GM12878 (cell line): ENCODE data around the gene SLC6A20. TPM values are rescaled to one million over a fixed set of nuclear protein-coding genes. Genes with fewer than 3 reads are reported as not detected.
A peak's percentile ranks its signal among the peaks of the same experiment; 100 is the strongest.

Experiments used
- ATAC-seq: fragments of 200-7000 bp; cut with Tn5 transposase; 3 replicates; pipeline ENCODE4 v1.9.1; 2020; ENCODE audit warnings: mild to moderate bottlenecking, moderate library complexity
- BruUV-seq: library from RNA; stranded (reverse); fragments of 400-500 nt; replicated peaks from 2 replicates; lab custom pipeline; 2021; lab: Mats Ljungman, UMichigan
- CTCF ChIA-PET: fragments of 300-600 bp; sonication (Branson Sonifier 250); formaldehyde crosslinking; extraction: SDS; loops from one replicate; lab custom pipeline; 2021; ENCODE audit warnings: inconsistent platforms; lab: Yijun Ruan, JAX
- POLR2A ChIA-PET: fragments of 350-600 bp; formaldehyde crosslinking; extraction: SDS; loops from one replicate; lab custom pipeline; 2021; ENCODE audit warnings: inconsistent platforms; lab: Charles Lee
- RAD21 ChIA-PET: fragments of 300-600 bp; sonication (Branson Sonifier 250); formaldehyde crosslinking; loops from one replicate; lab custom pipeline; 2023; ENCODE audit warnings: antibody characterized with exemption; ENCODE audit not compliant: unreplicated experiment; lab: Charles Lee
- SMC1A ChIA-PET: fragments of 300-600 bp; sonication (Branson Sonifier 250); formaldehyde crosslinking; loops from one replicate; lab custom pipeline; 2023; ENCODE audit not compliant: unreplicated experiment, uncharacterized antibody; lab: Charles Lee
- DNase-seq: peaks from one replicate; pipeline ENCODE4 v3.0.0-alpha.2; 2011; ENCODE audit warnings: low read depth, low spot score
- FAIRE-seq: peaks from 3 replicates; lab custom pipeline; 2011; peaks lifted over from hg19 to GRCh38; lab: Jason Lieb, UNC
- H2AFZ ChIP-seq: 2 replicates; pipeline ENCODE4 v1.6.0; 2011; ENCODE audit warnings: low read depth, low read length, control low read depth; ENCODE audit not compliant: control insufficient read depth
- H3K27ac ChIP-seq: 2 replicates; pipeline ENCODE4 v1.5.1; 2011; ENCODE audit warnings: control low read depth; ENCODE audit not compliant: control insufficient read depth, insufficient read depth
- H3K27me3 ChIP-seq, 2 experiments: replicated peaks in 1 of 2; 2 replicates each; pipeline versions ENCODE4 v1.6.0 to v1.6.1; 2011; ENCODE audit warnings: low read length in 1 of 2; ENCODE audit not compliant: control insufficient read depth in 2 of 2, insufficient read depth in 2 of 2
- H3K36me3 ChIP-seq, 2 experiments: 2 replicates each; pipeline ENCODE4 v1.5.1; 2011; ENCODE audit warnings: low read length in 1 of 2; ENCODE audit not compliant: control insufficient read depth in 2 of 2, insufficient read depth in 2 of 2
- H3K4me1 ChIP-seq: 2 replicates; pipeline ENCODE4 v1.6.1; 2011; ENCODE audit warnings: mild to moderate bottlenecking, low read length, moderate library complexity, mixed read lengths; ENCODE audit not compliant: control insufficient read depth, insufficient read depth
- H3K4me2 ChIP-seq: 2 replicates; pipeline ENCODE4 v1.6.0; 2011; ENCODE audit warnings: control low read depth; ENCODE audit not compliant: control insufficient read depth, insufficient read depth
- H3K4me3 ChIP-seq: fragments of 200-600 bp; sonication (generic); 2 replicates; pipeline ENCODE4 v1.5.1; 2016
- H3K79me2 ChIP-seq: 2 replicates; pipeline ENCODE4 v1.6.0; 2011; ENCODE audit warnings: low read length; ENCODE audit not compliant: control insufficient read depth, insufficient read depth
- H3K9ac ChIP-seq: 2 replicates; pipeline ENCODE4 v1.8.0; 2011; ENCODE audit warnings: low read length, control low read depth, mixed read lengths; ENCODE audit not compliant: control insufficient read depth, insufficient read depth
- H3K9me3 ChIP-seq: replicated peaks from 3 replicates; pipeline ENCODE4 v1.5.1; 2011; ENCODE audit warnings: mild to moderate bottlenecking, low read length; ENCODE audit not compliant: control insufficient read depth, insufficient read depth
- H4K20me1 ChIP-seq: 2 replicates; pipeline ENCODE4 v1.6.0; 2011; ENCODE audit not compliant: control insufficient read depth, insufficient read depth
- BHLHE40 ChIP-seq, 2 experiments: fragments of 450-650 bp in 1 of 2; IDR thresholded peaks; 2 replicates each; pipeline ENCODE4 v1.6.1; 2011 to 2017; ENCODE audit warnings: low read depth in 2 of 2, borderline replicate concordance in 1 of 2, improper control_type of control experiment in 1 of 2, low read length in 1 of 2, mild to moderate bottlenecking in 1 of 2
- BRCA1 ChIP-seq: IDR thresholded peaks from 2 replicates; pipeline ENCODE4 v1.6.1; 2011; ENCODE audit warnings: low read depth, low read length, improper control_type of control experiment
- CHD2 ChIP-seq: IDR thresholded peaks from 2 replicates; pipeline ENCODE4 v1.6.1; 2011; ENCODE audit warnings: low read depth, low read length, improper control_type of control experiment, borderline replicate concordance
- CREB1 ChIP-seq: IDR thresholded peaks from 2 replicates; pipeline ENCODE4 v1.6.1; 2012; ENCODE audit warnings: low read depth, mild to moderate bottlenecking, inconsistent platforms
- ETV6 ChIP-seq, 2 experiments: fragments of 450-650 bp in 1 of 2; IDR thresholded peaks in 1 of 2; conservative IDR thresholded peaks in 1 of 2; 2 replicates each; pipeline ENCODE4 v1.6.1; 2014; ENCODE audit warnings: antibody characterized with exemption in 1 of 2, borderline replicate concordance in 1 of 2, low read depth in 1 of 2, mild to moderate bottlenecking in 1 of 2, moderate library complexity in 1 of 2
- HCFC1 ChIP-seq: fragments of 150-350 bp; IDR thresholded peaks from 2 replicates; pipeline ENCODE4 v1.6.1; 2014; ENCODE audit warnings: low read length
- MYB ChIP-seq: fragments of 150-350 bp; IDR thresholded peaks from 2 replicates; pipeline ENCODE4 v1.6.1; 2014; ENCODE audit warnings: mild to moderate bottlenecking, low read depth, low read length, borderline replicate concordance
- POLR2A ChIP-seq: IDR thresholded peaks from 2 replicates; pipeline ENCODE4 v1.6.1; 2011; ENCODE audit warnings: low read depth, mild to moderate bottlenecking, low read length
- POLR2AphosphoS2 ChIP-seq: IDR thresholded peaks from 2 replicates; pipeline ENCODE4 v1.6.1; 2011; ENCODE audit warnings: low read depth, mild to moderate bottlenecking, low read length, improper control_type of control experiment, moderate library complexity
- SMAD5 ChIP-seq: IDR thresholded peaks from 2 replicates; pipeline ENCODE4 v1.6.1; 2016; ENCODE audit warnings: antibody characterized with exemption, low read depth
- SPI1 ChIP-seq: IDR thresholded peaks from 2 replicates; pipeline ENCODE4 v1.6.1; 2011; ENCODE audit warnings: low read depth, mild to moderate bottlenecking, low read length, moderate library complexity, borderline replicate concordance; ENCODE audit not compliant: insufficient read depth
- ZNF207 ChIP-seq: fragments of 450-650 bp; IDR thresholded peaks from 2 replicates; pipeline ENCODE4 v1.6.1; 2014; ENCODE audit warnings: antibody characterized with exemption, mild to moderate bottlenecking, borderline replicate concordance
- WGBS: methylation state at CpG from one replicate; pipeline ENCODE4 v1.1.6; 2016; ENCODE audit warnings: low lambda C conversion rate; ENCODE audit not compliant: insufficient replicate concordance, insufficient coverage; ENCODE audit errors: missing lambda C conversion rate; 5-methylcytosine and 5-hydroxymethylcytosine counted together
- in situ Hi-C: fragments of 300-500 bp; cut with MboI; formaldehyde crosslinking; loops from 9 replicates; pipeline ENCODE4 v1.14.3; 2018; ENCODE audit warnings: mixed read lengths
- intact Hi-C: fragments of 100-400 bp; cut with micrococcal nuclease; formaldehyde crosslinking; loops from one replicate; pipeline ENCODE4 v1.14.2; 2022; ENCODE audit not compliant: unreplicated experiment
- polyA plus RNA-seq, 11 experiments: library from polyadenylated mRNA; depleted of rRNA in 4 of 11; unstranded in 6 of 11; stranded (reverse) in 5 of 11; fragments of >200 nt; fragmentation: Nextera tagmentation in 4 of 11; fragmentation: Illumina TruSeq in 1 of 11; extraction: Ambion mirVana in 4 of 11; extraction: Trizol in 1 of 11; gene quantifications; 1 replicate in 1 of 11; 2 replicates in 10 of 11; pipeline versions ENCODE4 v1.2.1 to v1.2.3, GENCODE V29; 2011 to 2016; ENCODE audit warnings: inconsistent platforms in 2 of 11, missing spikeins in 2 of 11, low read depth in 1 of 11
- total RNA-seq, 4 experiments: library from RNA; depleted of rRNA in 3 of 4; stranded (reverse); fragments of >200 nt in 3 of 4; fragmentation: Illumina TruSeq in 1 of 4; extraction: Trizol in 1 of 4; gene quantifications; 2 replicates each; pipeline versions ENCODE4 v1.2.1 to v1.2.3, GENCODE V29; 2013 to 2021
- TF ChIP-seq, protein P1 (sequence below): fragments of 450-650 bp; IDR thresholded peaks from 2 replicates; pipeline ENCODE4 v1.6.1; 2016; ENCODE audit warnings: mild to moderate bottlenecking
- TF ChIP-seq, protein P2 (sequence below): fragments of 450-650 bp; IDR thresholded peaks from 2 replicates; pipeline ENCODE4 v1.6.1; 2017; ENCODE audit warnings: borderline replicate concordance

Gene SLC6A20
- total and polyA plus RNA-seq, 10 of the 15 experiments (the other 5 are each of a cell fraction or from before 2014, with no cell fraction given): 0.31 to 4.1 (median 1.1) TPM

DNA sequence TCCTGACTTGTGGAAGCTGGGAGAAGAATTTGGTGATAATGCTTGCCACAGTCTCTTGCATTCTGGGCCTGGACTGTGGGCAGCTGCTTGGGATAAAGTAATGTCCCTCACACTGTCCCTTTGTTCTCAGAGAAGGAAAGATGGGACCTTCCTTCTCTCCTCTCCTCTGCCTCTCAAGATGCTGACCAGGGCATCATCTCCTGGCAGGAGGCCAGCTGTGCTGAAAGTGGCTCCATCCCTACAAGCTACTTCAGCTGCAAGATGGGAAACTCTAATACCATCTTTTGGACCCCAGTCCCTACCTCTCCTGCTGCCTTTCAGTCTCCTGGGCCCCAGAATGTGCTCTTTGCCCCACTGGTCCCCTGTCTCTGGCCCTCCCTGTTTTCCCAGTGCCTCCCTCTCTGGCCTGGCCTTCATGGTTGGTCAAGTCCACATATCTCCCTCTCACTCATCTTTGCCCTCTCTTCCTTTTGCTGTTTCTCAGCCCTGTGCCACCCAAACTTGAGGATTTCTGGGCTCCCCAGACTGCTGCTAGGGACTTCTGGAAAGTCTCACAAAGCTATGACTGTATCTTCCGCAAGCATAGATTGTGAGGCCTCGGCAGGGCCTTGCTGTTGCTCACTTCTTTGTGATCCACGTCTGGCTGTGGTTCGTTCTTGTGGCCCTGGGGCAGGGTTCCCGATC lies 7.1 kb upstream of the SLC6A20 start (continued):
- TF ChIP-seq, protein P1, sequence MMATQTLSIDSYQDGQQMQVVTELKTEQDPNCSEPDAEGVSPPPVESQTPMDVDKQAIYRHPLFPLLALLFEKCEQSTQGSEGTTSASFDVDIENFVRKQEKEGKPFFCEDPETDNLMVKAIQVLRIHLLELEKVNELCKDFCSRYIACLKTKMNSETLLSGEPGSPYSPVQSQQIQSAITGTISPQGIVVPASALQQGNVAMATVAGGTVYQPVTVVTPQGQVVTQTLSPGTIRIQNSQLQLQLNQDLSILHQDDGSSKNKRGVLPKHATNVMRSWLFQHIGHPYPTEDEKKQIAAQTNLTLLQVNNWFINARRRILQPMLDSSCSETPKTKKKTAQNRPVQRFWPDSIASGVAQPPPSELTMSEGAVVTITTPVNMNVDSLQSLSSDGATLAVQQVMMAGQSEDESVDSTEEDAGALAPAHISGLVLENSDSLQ: no peak

DNA sequence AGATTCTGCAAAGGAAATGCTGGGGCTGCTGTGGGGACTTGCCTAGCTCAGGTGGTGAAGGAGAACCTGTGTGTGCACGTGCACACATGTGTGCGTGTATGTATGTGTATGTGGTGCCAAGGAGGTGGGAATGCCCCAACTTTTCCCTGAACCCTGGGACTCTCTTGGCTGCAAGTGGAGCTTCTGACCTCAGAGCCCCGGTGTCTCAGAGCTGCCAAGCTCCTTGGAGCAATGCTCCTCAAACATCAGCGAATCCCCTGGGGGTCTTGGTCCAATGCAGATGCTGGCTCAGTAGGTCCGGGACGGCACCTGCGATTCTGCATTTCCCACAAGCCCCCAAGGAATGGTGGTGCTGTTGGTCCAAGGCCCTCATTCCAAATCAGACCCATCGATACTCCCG lies 5.8 kb upstream of the SLC6A20 start:
- Histone ChIP-seq H3K79me2 (no peaks in the 10 kb centered on the region), H3K27ac (no peak overlapping the region), H3K9me3 (no peaks in the 10 kb centered on the region), H3K4me2 (no peak overlapping the region), H3K36me3 (no peaks in the 10 kb centered on the region), H3K4me3 (no peak overlapping the region), H3K4me1 (no peaks in the 10 kb centered on the region), H2AFZ (no peak overlapping the region), H4K20me1 (no peaks in the 10 kb centered on the region), H3K27me3 (no peaks in the 10 kb centered on the region; a peak in 1 of 4 replicates), H3K9ac (no peak overlapping the region)
- POLR2A ChIA-PET: no interaction called here
- intact Hi-C loops (no loop called here), in situ Hi-C loops (no loop called here)
- ATAC-seq (no peak), FAIRE-seq (no peak), DNase-seq (no peak)
- no TSS peak for BruUV-seq
- RAD21 ChIA-PET: no interaction called here
- WGBS: 55% methylated on average over 9 of the region's 9 CpGs
- TF ChIP-seq BRCA1: no peak
- 0 out of 2 replicates have a peak, but pooled peaks have one; percentile 24 for TF ChIP-seq POLR2A
- no peak for TF ChIP-seq ZNF207
- no peak for TF ChIP-seq SPI1
- no peak for TF ChIP-seq POLR2AphosphoS2
- no peak for TF ChIP-seq MYB
- no peak for TF ChIP-seq HCFC1
- TF ChIP-seq, protein P2, sequence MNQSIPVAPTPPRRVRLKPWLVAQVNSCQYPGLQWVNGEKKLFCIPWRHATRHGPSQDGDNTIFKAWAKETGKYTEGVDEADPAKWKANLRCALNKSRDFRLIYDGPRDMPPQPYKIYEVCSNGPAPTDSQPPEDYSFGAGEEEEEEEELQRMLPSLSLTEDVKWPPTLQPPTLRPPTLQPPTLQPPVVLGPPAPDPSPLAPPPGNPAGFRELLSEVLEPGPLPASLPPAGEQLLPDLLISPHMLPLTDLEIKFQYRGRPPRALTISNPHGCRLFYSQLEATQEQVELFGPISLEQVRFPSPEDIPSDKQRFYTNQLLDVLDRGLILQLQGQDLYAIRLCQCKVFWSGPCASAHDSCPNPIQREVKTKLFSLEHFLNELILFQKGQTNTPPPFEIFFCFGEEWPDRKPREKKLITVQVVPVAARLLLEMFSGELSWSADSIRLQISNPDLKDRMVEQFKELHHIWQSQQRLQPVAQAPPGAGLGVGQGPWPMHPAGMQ: no peak
- TF ChIP-seq SMAD5: no peak
- 0 out of 4 replicates have a peak, but pooled peaks of 1 of the 2 experiments have one; percentile 7 for TF ChIP-seq BHLHE40 (IDR thresholded peaks at IDR 0.05; ENCODE audit: borderline replicate concordance in 1 of 2, low read depth in 2 of 2, low read length in 1 of 2)
- TF ChIP-seq ETV6 (conservative IDR thresholded peaks at IDR 0.05 in 1 of 2, IDR thresholded peaks at IDR 0.05 in 1 of 2; ENCODE audit: borderline replicate concordance in 1 of 2, low read depth in 1 of 2): no peak
- TF ChIP-seq CHD2: no peak
- no peak for TF ChIP-seq CREB1
- SMC1A ChIA-PET: no interaction called here
- CTCF ChIA-PET: interaction anchor here (1.4 kb wide), 1 partner anchor 28 kb away, joined by 4 read pairs; no protein-coding TSS in a partner anchor
